ENCODE measurements around the gene IFRD2. TPM values are rescaled to one million over a fixed set of nuclear protein-coding genes. Genes with fewer than 3 reads are reported as not detected.
"Not testable (repeated sequence)": the region's sequence is repeated elsewhere in the genome, so short reads cannot be mapped to it uniquely, and the experiment has no call there.

Gene IFRD2
- polyA plus RNA-seq, 1 of the 3 experiments (the other 2 are of a cell fraction) = 73.2 TPM

- TF ChIP-seq CTCF (IDR thresholded peaks at IDR 0.05) = peak; percentile 91
- peak; percentile 54; the same call in 1 of the 2 replicates for TF ChIP-seq NRF1 (IDR thresholded peaks at IDR 0.05; ENCODE audit: low read depth, low read length)
- peak; percentile 22 for TF ChIP-seq CHD2 (IDR thresholded peaks at IDR 0.05; ENCODE audit: low read length, partially characterized antibody)
- no peak for TF ChIP-seq ZBTB33 (IDR thresholded peaks at IDR 0.05; ENCODE audit: borderline replicate concordance, low read depth)
- TF ChIP-seq USF1 (IDR thresholded peaks at IDR 0.05; ENCODE audit: borderline replicate concordance, low read depth) = no peak
- no peak for TF ChIP-seq YY1 (IDR thresholded peaks at IDR 0.05; ENCODE audit: low read depth)
- TF ChIP-seq SIN3A (IDR thresholded peaks at IDR 0.05; ENCODE audit: borderline replicate concordance, low read depth, low read length) = no peak
- TF ChIP-seq USF2 (IDR thresholded peaks at IDR 0.05; ENCODE audit: borderline replicate concordance, low read depth, low read length) = no peak
Measured at GRCh38 chr3:50272911-50273688, 19.1 kb downstream of the IFRD2 start (continued).

- Histone ChIP-seq H3F3A (replicated peaks; ENCODE audit: insufficient read depth) (peaks cover 18% of the 10 kb centered on the region), H3K4me1 (ENCODE audit: control insufficient read depth in 1 of 2, insufficient read depth in 2 of 2, low read depth in 1 of 2, low read length in 1 of 2) (peaks cover 11 to 19% of the 10 kb centered on the region in 2 experiments; a peak in 2 of 4 replicates), H3K27me3 (ENCODE audit: insufficient read depth) (0 out of 2 replicates have a peak, but pooled peaks cover 16% of the 10 kb centered on the region)
- H3K9ac ChIP-seq; H3K4me3 ChIP-seq (ENCODE audit: low read depth in 2 of 2, low read length in 1 of 2); H3K27ac ChIP-seq (ENCODE audit: low read depth in 2 of 2, low read length in 1 of 2); POLR2A ChIA-PET; H2AFZ ChIP-seq (ENCODE audit: low read depth); H3K36me3 ChIP-seq (replicated peaks in 1 of 2; ENCODE audit: control insufficient read depth in 1 of 2, insufficient read depth in 2 of 2, low read length in 1 of 2); H3K79me2 ChIP-seq (ENCODE audit: insufficient read depth); H3K4me2 ChIP-seq; H4K20me1 ChIP-seq (ENCODE audit: insufficient read depth); DNase-seq; H3K9me2 ChIP-seq; H3K9me3 ChIP-seq: not testable (repeated sequence)
- CTCF ChIA-PET = interaction anchor here (0.6 to 12.2 kb wide), 18 partner anchors 9 to 639 kb away, joined by 3 to 206 read pairs (median 6); partner anchors contain the start of genes GNAI2 and GNAT1
- WGBS (ENCODE audit: low lambda C conversion rate) = 63% methylated on average over 10 of the region's 10 CpGs
Measured at GRCh38 chr3:50272538-50272910, 19.7 kb downstream of the IFRD2 start.

Measured in SK-N-SH (cell line).